CD4-positive, alpha-beta T cell (primary cell): ENCODE measurements around the gene KDM2B. TPM values are rescaled to one million over a fixed set of nuclear protein-coding genes. Genes with fewer than 3 reads are reported as not detected.

ENCODE experiments used
- ATAC-seq: fragments of 200-7000 bp; cut with Tn5 transposase; one replicate; pipeline ENCODE4 v1.10.0; 2022; ENCODE audit warnings: mild to moderate bottlenecking; ENCODE audit not compliant: poor library complexity
- CTCF ChIA-PET: fragments of 350-600 bp; sonication (Branson Sonifier 250); formaldehyde crosslinking; loops from one replicate; lab custom pipeline; 2021; ENCODE audit warnings: antibody characterized with exemption, inconsistent platforms; lab: Charles Lee
- POLR2A ChIA-PET: fragments of 350-600 bp; sonication (Branson Sonifier 250); formaldehyde crosslinking; loops from one replicate; lab custom pipeline; 2021; ENCODE audit warnings: antibody characterized with exemption, inconsistent platforms; lab: Charles Lee
- DNase-seq, 14 experiments: peaks; one replicate each; pipeline ENCODE4 v3.0.0-alpha.2; 2013 to 2020; ENCODE audit warnings: mixed read lengths in 2 of 14
- H3K27ac ChIP-seq, 2 donors: one replicate each; pipeline versions ENCODE4 v1.5.1 to v1.7.0; 2013; ENCODE audit warnings: low read length in 2 of 2, low read depth in 1 of 2, mild to moderate bottlenecking in 1 of 2
- H3K27me3 ChIP-seq, 2 experiments: 1 replicate in 1 of 2; 2 replicates in 1 of 2; pipeline versions ENCODE4 v1.6.1 to v1.7.0; 2013; ENCODE audit warnings: low read length in 2 of 2, control low read depth in 1 of 2, mild to moderate bottlenecking in 1 of 2, moderate library complexity in 1 of 2; ENCODE audit not compliant: insufficient read depth in 2 of 2, control insufficient read depth in 1 of 2
- H3K36me3 ChIP-seq: one replicate; pipeline ENCODE4 v1.6.1; 2013; ENCODE audit warnings: low read length, control low read depth; ENCODE audit not compliant: insufficient read depth
- H3K4me1 ChIP-seq: one replicate; pipeline ENCODE4 v1.6.1; 2013; ENCODE audit warnings: low read length, control low read depth; ENCODE audit not compliant: insufficient read depth
- H3K4me3 ChIP-seq: one replicate; pipeline ENCODE4 v1.5.1; 2013; ENCODE audit warnings: mild to moderate bottlenecking, low read length, moderate library complexity
- H3K9me3 ChIP-seq, 2 experiments: 1 replicate in 1 of 2; 2 replicates in 1 of 2; pipeline versions ENCODE4 v1.6.1 to v1.7.0; 2013; ENCODE audit warnings: low read length in 2 of 2, mild to moderate bottlenecking in 2 of 2, control low read depth in 1 of 2, moderate library complexity in 1 of 2; ENCODE audit not compliant: control insufficient read depth in 1 of 2, insufficient read depth in 1 of 2
- H3K27ac Mint-ChIP-seq: one replicate; pipeline ENCODE4 v1.8.0; 2020; ENCODE audit warnings: mixed read lengths
- H3K27me3 Mint-ChIP-seq: one replicate; pipeline ENCODE4 v1.8.0; 2021; ENCODE audit warnings: mixed read lengths
- H3K36me3 Mint-ChIP-seq: one replicate; pipeline ENCODE4 v1.8.0; 2021; ENCODE audit warnings: low read depth, mixed read lengths
- H3K4me1 Mint-ChIP-seq: one replicate; pipeline ENCODE4 v1.8.0; 2021; ENCODE audit warnings: low read depth, mixed read lengths
- H3K4me3 Mint-ChIP-seq: one replicate; pipeline ENCODE4 v1.8.0; 2020; ENCODE audit warnings: mild to moderate bottlenecking, mixed read lengths
- H3K9me3 Mint-ChIP-seq: one replicate; pipeline ENCODE4 v1.8.0; 2020; ENCODE audit warnings: mixed read lengths
- CTCF ChIP-seq: fragments of 200-600 bp; IDR thresholded peaks from one replicate; pipeline ENCODE4 v1.8.0; 2022; ENCODE audit warnings: antibody characterized with exemption, mild to moderate bottlenecking
- intact Hi-C, 2 experiments: fragments of 100-400 bp; cut with DNase I in 1 of 2; cut with micrococcal nuclease in 1 of 2; formaldehyde crosslinking; loops; one replicate each; pipeline versions ENCODE4 v1.15.1 to v1.9.0; 2023 to 2025; cut with DNase I, micrococcal nuclease
- total RNA-seq, 174 experiments: library from RNA in 2 of 174; stranded (reverse) in 2 of 174; gene quantifications; one replicate each; pipeline ENCODE4 v1.2.3 and lab custom pipeline; 2021 to 2026

Gene KDM2B
- total RNA-seq, 2 experiments from 2014 or later = 60.4 to 62.6 TPM

DNA sequence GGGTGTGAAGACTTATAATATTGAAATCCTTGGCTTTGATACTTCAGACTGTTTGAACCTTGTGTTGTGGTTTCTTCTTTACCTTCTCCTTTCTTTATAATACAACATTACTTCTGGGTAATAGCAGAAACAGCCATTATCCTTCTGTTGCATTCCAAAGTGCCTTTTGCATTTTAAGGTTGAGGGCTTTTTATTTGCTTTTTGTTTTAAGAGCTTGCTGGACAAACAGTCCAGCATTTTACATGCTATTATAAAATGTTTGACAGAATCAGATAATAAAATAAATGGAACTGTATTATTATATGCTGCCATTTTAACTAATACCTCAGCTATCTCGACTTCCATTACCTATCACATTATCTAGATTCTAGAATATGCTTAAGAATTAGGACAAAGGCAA, 166.9 kb downstream of the KDM2B start:
- DNase-seq (no peak), ATAC-seq (no peak)
- H3K4me3 Mint-ChIP-seq = no peak overlapping the region
- CTCF ChIA-PET = interaction anchor here (1.0 to 1.2 kb wide), 2 partner anchors 11 to 29 kb away, joined by 3 read pairs; no protein-coding TSS in a partner anchor
- Histone ChIP-seq H3K36me3 (peaks cover 53% of the 10 kb centered on the region), H3K4me1 (no peaks in the 10 kb centered on the region), H3K4me3 (no peak overlapping the region), H3K27ac (no peak overlapping the region), H3K27me3 (no peaks in the 10 kb centered on the region), H3K9me3 (no peaks in the 10 kb centered on the region)
- H3K27me3 Mint-ChIP-seq = no peaks in the 10 kb centered on the region
- POLR2A ChIA-PET = interaction anchor here (1.5 kb wide), 1 partner anchor 14 kb away, joined by 7 read pairs; the partner anchor contains the start of gene RNF34
- TF ChIP-seq CTCF = no peak
- H3K36me3 Mint-ChIP-seq = peaks cover 63% of the 10 kb centered on the region
- H3K27ac Mint-ChIP-seq = no peak overlapping the region
- intact Hi-C loops = no loop called here
- no peaks in the 10 kb centered on the region for H3K9me3 Mint-ChIP-seq
- peaks cover 43% of the 10 kb centered on the region for H3K4me1 Mint-ChIP-seq

GRCh38 chr12:121405211-121405610, 175.6 kb downstream of the KDM2B start:
- Histone ChIP-seq H3K27me3 (no peaks in the 10 kb centered on the region), H3K9me3 (no peaks in the 10 kb centered on the region), H3K4me1 (peaks cover 13% of the 10 kb centered on the region), H3K36me3 (peaks cover 48% of the 10 kb centered on the region), H3K27ac (no peak overlapping the region), H3K4me3 (no peak overlapping the region)
- TF ChIP-seq CTCF = no peak
- ATAC-seq = no peak
- ChIA-PET CTCF (interaction anchor here (1.4 kb wide), 1 partner anchor 11 kb away, joined by 3 read pairs; no protein-coding TSS in a partner anchor), POLR2A (interaction anchor here (0.8 kb wide), 1 partner anchor 1816 kb away, joined by 4 read pairs; no protein-coding TSS in a partner anchor)
- intact Hi-C loops = no loop called here
- peaks cover 47% of the 10 kb centered on the region for H3K4me1 Mint-ChIP-seq
- H3K27me3 Mint-ChIP-seq = no peaks in the 10 kb centered on the region
- H3K4me3 Mint-ChIP-seq = no peak overlapping the region
- no peak overlapping the region for H3K27ac Mint-ChIP-seq
- no peak for DNase-seq
- peaks cover 50% of the 10 kb centered on the region for H3K36me3 Mint-ChIP-seq
- H3K9me3 Mint-ChIP-seq = no peaks in the 10 kb centered on the region

- ChIA-PET POLR2A (interaction anchor here (0.8 kb wide), 1 partner anchor 1816 kb away, joined by 4 read pairs; no protein-coding TSS in a partner anchor), CTCF (interaction anchor here (1.4 kb wide), 1 partner anchor 11 kb away, joined by 3 read pairs; no protein-coding TSS in a partner anchor)
- H3K4me1 ChIP-seq = peaks cover 13% of the 10 kb centered on the region
- peak in 2 of 14 experiments; percentile 19 to 41 for DNase-seq
- H3K27ac ChIP-seq = no peak overlapping the region
- Mint-ChIP-seq H3K4me3 (no peak overlapping the region), H3K4me1 (peaks cover 50% of the 10 kb centered on the region), H3K27me3 (no peaks in the 10 kb centered on the region), H3K9me3 (no peaks in the 10 kb centered on the region), H3K27ac (no peak overlapping the region), H3K36me3 (peaks cover 55% of the 10 kb centered on the region)
- intact Hi-C loops = no loop called here
- H3K27me3 ChIP-seq = no peaks in the 10 kb centered on the region
- no peak overlapping the region for H3K4me3 ChIP-seq
- no peak for ATAC-seq
- no peaks in the 10 kb centered on the region for H3K9me3 ChIP-seq
- no peak for TF ChIP-seq CTCF
- peaks cover 48% of the 10 kb centered on the region for H3K36me3 ChIP-seq
Measured at GRCh38 chr12:121404734-121405133, 176.1 kb downstream of the KDM2B start.
